Naive thymus-derived CD8-positive, alpha-beta T cell (primary cell): ENCODE data around the gene ACOXL. TPM values are rescaled to one million over a fixed set of nuclear protein-coding genes. Genes with fewer than 3 reads are reported as not detected.

ENCODE experiments used
- ATAC-seq, 2 donors: fragments of 150-1000 bp; cut with Tn5 transposase in 1 of 2; sonication (Bioruptor Pico), chemical (Tn5 transposase) in 1 of 2; 1 replicate in 1 of 2; 2 replicates in 1 of 2; pipeline ENCODE4 v1.10.0; 2021; ENCODE audit warnings: mild to moderate bottlenecking in 2 of 2, moderate library complexity in 2 of 2
- POLR2A ChIA-PET: fragments of 350-600 bp; sonication (Branson Sonifier 250); formaldehyde crosslinking; loops from one replicate; lab custom pipeline; 2021; ENCODE audit warnings: antibody characterized with exemption; lab: Charles Lee
- DNase-seq, 10 donors: peaks; one replicate each; pipeline versions ENCODE4 v3.0.0 to v3.0.0-alpha.2; 2020 to 2022
- H3K27ac Mint-ChIP-seq, 10 donors: one replicate each; pipeline ENCODE4 v1.8.0; 2020 to 2022; ENCODE audit warnings: mild to moderate bottlenecking in 10 of 10, mixed read lengths in 10 of 10, moderate library complexity in 4 of 10, inconsistent platforms in 1 of 10
- H3K27me3 Mint-ChIP-seq, 5 donors: one replicate each; pipeline ENCODE4 v1.8.0; 2021 to 2022; ENCODE audit warnings: mixed read lengths in 5 of 5
- H3K36me3 Mint-ChIP-seq, 3 donors: one replicate each; pipeline ENCODE4 v1.8.0; 2020 to 2022; ENCODE audit warnings: mixed read lengths in 3 of 3, mild to moderate bottlenecking in 2 of 3, inconsistent platforms in 1 of 3
- H3K4me1 Mint-ChIP-seq, 4 donors: one replicate each; pipeline ENCODE4 v1.8.0; 2021 to 2022; ENCODE audit warnings: mixed read lengths in 4 of 4
- H3K4me3 Mint-ChIP-seq, 10 donors: one replicate each; pipeline ENCODE4 v1.8.0; 2020 to 2022; ENCODE audit warnings: mild to moderate bottlenecking in 10 of 10, mixed read lengths in 10 of 10, moderate library complexity in 6 of 10, inconsistent platforms in 1 of 10
- H3K9me3 Mint-ChIP-seq, 9 donors: one replicate each; pipeline ENCODE4 v1.8.0; 2020 to 2022; ENCODE audit warnings: mixed read lengths in 9 of 9, mild to moderate bottlenecking in 3 of 9, inconsistent platforms in 1 of 9, moderate library complexity in 1 of 9
- polyA plus RNA-seq, 3 donors: library from polyadenylated mRNA; unstranded; fragments of 300-500 nt; fragmentation: Illumina TruSeq; gene quantifications; one replicate each; pipeline ENCODE4 v1.2.3, GENCODE V29; 2021
- total RNA-seq, 8 experiments: library from RNA in 2 of 8; stranded (reverse) in 2 of 8; gene quantifications; one replicate each; pipeline ENCODE4 v1.2.3 and lab custom pipeline; 2021 to 2026

Gene ACOXL
- total and polyA plus RNA-seq, 5 experiments from 2014 or later: not detected

GRCh38 chr2:110708455-110708854 is 23.9 kb upstream of the ACOXL start:
- POLR2A ChIA-PET: no interaction called here
- ATAC-seq (no peak), DNase-seq (no peak)
- Mint-ChIP-seq H3K27ac (no peak overlapping the region), H3K27me3 (peaks cover 17 to 27% (median 23%) of the 10 kb centered on the region in 5 donors), H3K36me3 (no peaks in the 10 kb centered on the region), H3K4me3 (no peak overlapping the region), H3K4me1 (no peaks in the 10 kb centered on the region), H3K9me3 (no peaks in the 10 kb centered on the region)

- Mint-ChIP-seq H3K36me3 (no peaks in the 10 kb centered on the region), H3K4me3 (no peak overlapping the region), H3K4me1 (no peaks in the 10 kb centered on the region), H3K9me3 (no peaks in the 10 kb centered on the region), H3K27me3 (peaks cover 21 to 42% (median 31%) of the 10 kb centered on the region in 5 donors), H3K27ac (no peak overlapping the region)
- POLR2A ChIA-PET: no interaction called here
- ATAC-seq (no peak), DNase-seq (no peak)
These were observed 19.6 kb upstream of the ACOXL start for GRCh38 chr2:110712737-110713136.

GRCh38 chr2:110713513-110714362 is 18.6 kb upstream of the ACOXL start:
- POLR2A ChIA-PET: no interaction called here
- Mint-ChIP-seq H3K36me3 (no peaks in the 10 kb centered on the region), H3K27me3 (peaks cover 18 to 42% (median 27%) of the 10 kb centered on the region in 5 donors), H3K9me3 (no peaks in the 10 kb centered on the region), H3K4me1 (no peaks in the 10 kb centered on the region), H3K27ac (no peak overlapping the region), H3K4me3 (no peak overlapping the region)
- DNase-seq (no peak), ATAC-seq (no peak)

GRCh38 chr2:110714452-110715224 is 17.7 kb upstream of the ACOXL start:
- Mint-ChIP-seq H3K36me3 (no peaks in the 10 kb centered on the region), H3K4me1 (no peaks in the 10 kb centered on the region), H3K27ac (peak overlapping the region in 1 of 10 donors; percentile 30), H3K27me3 (peaks cover 18 to 42% (median 26%) of the 10 kb centered on the region in 5 donors), H3K4me3 (no peak overlapping the region), H3K9me3 (no peaks in the 10 kb centered on the region)
- ATAC-seq (no peak), DNase-seq (no peak)
- POLR2A ChIA-PET: interaction anchor here (0.6 kb wide), 1 partner anchor 39 kb away, joined by 3 read pairs; no protein-coding TSS in a partner anchor

- ATAC-seq (no peak), DNase-seq (no peak)
- no peaks in the 10 kb centered on the region for H3K36me3 Mint-ChIP-seq
- H3K27ac Mint-ChIP-seq: no peak overlapping the region
- H3K4me1 Mint-ChIP-seq: no peaks in the 10 kb centered on the region
- no peak overlapping the region for H3K4me3 Mint-ChIP-seq
- POLR2A ChIA-PET: no interaction called here
- H3K9me3 Mint-ChIP-seq: no peaks in the 10 kb centered on the region
- H3K27me3 Mint-ChIP-seq: peaks cover 12 to 30% (median 23%) of the 10 kb centered on the region in 5 donors
These were observed 15.3 kb upstream of the ACOXL start for GRCh38 chr2:110716959-110717645.

- DNase-seq: no peak
- H3K4me3 Mint-ChIP-seq: no peak overlapping the region
- H3K4me1 Mint-ChIP-seq: no peaks in the 10 kb centered on the region
- POLR2A ChIA-PET: no interaction called here
- ATAC-seq: no peak
- peaks cover 12 to 24% (median 18%) of the 10 kb centered on the region in 5 donors for H3K27me3 Mint-ChIP-seq
- H3K36me3 Mint-ChIP-seq: no peaks in the 10 kb centered on the region
- no peaks in the 10 kb centered on the region for H3K9me3 Mint-ChIP-seq
- no peak overlapping the region for H3K27ac Mint-ChIP-seq
These were observed 14.6 kb upstream of the ACOXL start for GRCh38 chr2:110717734-110718133.

GRCh38 chr2:110718382-110718781 is 14.0 kb upstream of the ACOXL start:
- no peak overlapping the region for H3K27ac Mint-ChIP-seq
- H3K9me3 Mint-ChIP-seq: no peaks in the 10 kb centered on the region
- no peak for ATAC-seq
- H3K27me3 Mint-ChIP-seq: peaks cover 10 to 23% (median 16%) of the 10 kb centered on the region in 5 donors
- H3K4me3 Mint-ChIP-seq: no peak overlapping the region
- no peak for DNase-seq
- H3K4me1 Mint-ChIP-seq: no peaks in the 10 kb centered on the region
- POLR2A ChIA-PET: no interaction called here
- H3K36me3 Mint-ChIP-seq: no peaks in the 10 kb centered on the region

- H3K36me3 Mint-ChIP-seq: no peaks in the 10 kb centered on the region
- H3K27me3 Mint-ChIP-seq: peaks cover 9 to 23% (median 17%) of the 10 kb centered on the region in 5 donors
- H3K27ac Mint-ChIP-seq: no peak overlapping the region
- no peak for ATAC-seq
- no peaks in the 10 kb centered on the region for H3K9me3 Mint-ChIP-seq
- no peaks in the 10 kb centered on the region for H3K4me1 Mint-ChIP-seq
- DNase-seq: no peak
- POLR2A ChIA-PET: no interaction called here
- H3K4me3 Mint-ChIP-seq: no peak overlapping the region
These were observed 13.4 kb upstream of the ACOXL start for GRCh38 chr2:110718990-110719389.

GRCh38 chr2:110720547-110720946 is 11.8 kb upstream of the ACOXL start:
- H3K9me3 Mint-ChIP-seq: no peaks in the 10 kb centered on the region
- ATAC-seq (no peak), DNase-seq (no peak)
- no peaks in the 10 kb centered on the region for H3K4me1 Mint-ChIP-seq
- POLR2A ChIA-PET: no interaction called here
- H3K27ac Mint-ChIP-seq: no peak overlapping the region
- H3K36me3 Mint-ChIP-seq: no peaks in the 10 kb centered on the region
- peaks cover 9 to 16% (median 11%) of the 10 kb centered on the region in 5 donors for H3K27me3 Mint-ChIP-seq
- no peak overlapping the region for H3K4me3 Mint-ChIP-seq

GRCh38 chr2:110724820-110725219 is 7.6 kb upstream of the ACOXL start:
- DNase-seq: no peak
- POLR2A ChIA-PET: no interaction called here
- Mint-ChIP-seq H3K27ac (no peak overlapping the region), H3K36me3 (no peaks in the 10 kb centered on the region), H3K4me1 (no peaks in the 10 kb centered on the region), H3K4me3 (no peak overlapping the region), H3K27me3 (peaks cover 0 to 6% (median 4%) of the 10 kb centered on the region in 5 donors), H3K9me3 (no peaks in the 10 kb centered on the region)
- no peak for ATAC-seq

GRCh38 chr2:110725370-110725769 is 7.0 kb upstream of the ACOXL start:
- Mint-ChIP-seq H3K27ac (no peak overlapping the region), H3K4me1 (no peaks in the 10 kb centered on the region), H3K9me3 (no peaks in the 10 kb centered on the region), H3K4me3 (no peak overlapping the region), H3K27me3 (peaks cover 0 to 6% (median 5%) of the 10 kb centered on the region in 5 donors), H3K36me3 (no peaks in the 10 kb centered on the region)
- ATAC-seq (no peak), DNase-seq (no peak)
- POLR2A ChIA-PET: no interaction called here

GRCh38 chr2:110725859-110726258 is 6.5 kb upstream of the ACOXL start:
- ATAC-seq (no peak), DNase-seq (no peak)
- H3K27ac Mint-ChIP-seq: no peak overlapping the region
- H3K4me3 Mint-ChIP-seq: no peak overlapping the region
- H3K27me3 Mint-ChIP-seq: peaks cover 3 to 10% (median 6%) of the 10 kb centered on the region in 5 donors
- H3K36me3 Mint-ChIP-seq: no peaks in the 10 kb centered on the region
- POLR2A ChIA-PET: no interaction called here
- no peaks in the 10 kb centered on the region for H3K9me3 Mint-ChIP-seq
- H3K4me1 Mint-ChIP-seq: no peaks in the 10 kb centered on the region

- POLR2A ChIA-PET: no interaction called here
- H3K9me3 Mint-ChIP-seq: no peaks in the 10 kb centered on the region
- no peak for ATAC-seq
- H3K27me3 Mint-ChIP-seq: peaks cover 7 to 14% (median 10%) of the 10 kb centered on the region in 5 donors
- DNase-seq: no peak
- H3K36me3 Mint-ChIP-seq: no peaks in the 10 kb centered on the region
- H3K4me1 Mint-ChIP-seq: peaks cover 0 to 1% (median 0%) of the 10 kb centered on the region in 4 donors
- no peak overlapping the region for H3K27ac Mint-ChIP-seq
- no peak overlapping the region for H3K4me3 Mint-ChIP-seq
These were observed 6.1 kb upstream of the ACOXL start for GRCh38 chr2:110726285-110726684.
